C4-2B (cell line): ENCODE results near the gene NRG3.

Source experiments
- ZFX ChIP-seq: fragments of 450-650 bp; IDR thresholded peaks from 2 replicates; pipeline ENCODE4 v1.6.1; 2017
- TF ChIP-seq, protein P1 (sequence below): fragments of 450-650 bp; conservative IDR thresholded peaks from 2 replicates; pipeline ENCODE4 v1.5.1; 2017; ENCODE audit warnings: mild to moderate bottlenecking

DNA sequence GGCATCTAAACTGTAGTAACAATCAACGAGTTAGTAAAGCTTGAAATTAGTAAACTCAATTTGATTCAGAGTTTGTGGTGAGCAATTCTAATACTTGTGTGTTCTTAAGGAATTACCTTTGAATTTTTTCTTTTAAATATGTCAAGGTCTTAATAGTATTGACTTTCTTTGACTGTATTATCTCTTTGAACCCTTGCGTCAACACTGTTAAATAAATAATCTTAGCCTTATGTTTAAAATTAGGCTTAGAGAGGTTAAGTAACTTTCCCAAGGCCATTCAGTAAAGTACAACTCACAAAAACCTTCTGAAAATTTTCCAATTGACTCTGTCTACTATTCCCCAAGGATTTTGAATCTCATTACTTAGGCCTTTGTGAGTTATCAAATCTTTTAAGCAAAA is 716.4 kb downstream of the NRG3 start:
- TF ChIP-seq, protein P1, sequence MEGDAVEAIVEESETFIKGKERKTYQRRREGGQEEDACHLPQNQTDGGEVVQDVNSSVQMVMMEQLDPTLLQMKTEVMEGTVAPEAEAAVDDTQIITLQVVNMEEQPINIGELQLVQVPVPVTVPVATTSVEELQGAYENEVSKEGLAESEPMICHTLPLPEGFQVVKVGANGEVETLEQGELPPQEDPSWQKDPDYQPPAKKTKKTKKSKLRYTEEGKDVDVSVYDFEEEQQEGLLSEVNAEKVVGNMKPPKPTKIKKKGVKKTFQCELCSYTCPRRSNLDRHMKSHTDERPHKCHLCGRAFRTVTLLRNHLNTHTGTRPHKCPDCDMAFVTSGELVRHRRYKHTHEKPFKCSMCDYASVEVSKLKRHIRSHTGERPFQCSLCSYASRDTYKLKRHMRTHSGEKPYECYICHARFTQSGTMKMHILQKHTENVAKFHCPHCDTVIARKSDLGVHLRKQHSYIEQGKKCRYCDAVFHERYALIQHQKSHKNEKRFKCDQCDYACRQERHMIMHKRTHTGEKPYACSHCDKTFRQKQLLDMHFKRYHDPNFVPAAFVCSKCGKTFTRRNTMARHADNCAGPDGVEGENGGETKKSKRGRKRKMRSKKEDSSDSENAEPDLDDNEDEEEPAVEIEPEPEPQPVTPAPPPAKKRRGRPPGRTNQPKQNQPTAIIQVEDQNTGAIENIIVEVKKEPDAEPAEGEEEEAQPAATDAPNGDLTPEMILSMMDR = no peak
- TF ChIP-seq ZFX = no peak
